Right cardiac atrium (tissue), 5 donors: ENCODE results near the gene SLC26A9. TPM values are rescaled to one million over a fixed set of nuclear protein-coding genes. Genes with fewer than 3 reads are reported as not detected.

ENCODE experiments used
- ATAC-seq, 2 donors: fragments of 200-7000 bp; cut with Tn5 transposase; one replicate each; pipeline versions ENCODE4 v1.8.0 to v1.9.1; 2020; ENCODE audit warnings: moderate library complexity in 2 of 2, mild to moderate bottlenecking in 1 of 2
- DNase-seq, 3 donors: peaks; one replicate each; pipeline ENCODE4 v3.0.0-alpha.2; 2020
- H3K27ac ChIP-seq: one replicate; pipeline ENCODE4 v1.5.1; 2013; ENCODE audit warnings: mild to moderate bottlenecking, low read length, control low read depth, moderate library complexity
- H3K27me3 ChIP-seq: one replicate; pipeline ENCODE4 v1.6.1; 2013; ENCODE audit not compliant: control insufficient read depth, insufficient read depth
- H3K4me1 ChIP-seq: one replicate; pipeline ENCODE4 v1.6.1; 2013; ENCODE audit warnings: low read length; ENCODE audit not compliant: control insufficient read depth, insufficient read depth
- H3K4me3 ChIP-seq: one replicate; pipeline ENCODE4 v1.5.1; 2013; ENCODE audit warnings: low read length, control low read depth
- H3K9me3 ChIP-seq: one replicate; pipeline ENCODE4 v1.6.1; 2013; ENCODE audit warnings: low read length; ENCODE audit not compliant: control insufficient read depth
- WGBS: extraction: QIAGEN DNeasy Blood & Tissue Kit; methylation state at CpG from one replicate; pipeline ENCODE4 v1.1.7; 2013; 5-methylcytosine and 5-hydroxymethylcytosine counted together
- intact Hi-C, 4 donors: fragments of 100-400 bp; cut with DNase I; formaldehyde crosslinking; loops; one replicate each; pipeline versions ENCODE4 v1.11.0 to v1.14.0; 2022 to 2023
- polyA plus RNA-seq: library from polyadenylated mRNA; stranded (reverse); fragments of 200-250 nt; gene quantifications from one replicate; pipeline ENCODE4 v1.2.3, GENCODE V29; 2013
- total RNA-seq, 4 donors: library from RNA; stranded (reverse); fragmentation: NEBNext Ultra II Directional; extraction: Animal tissue kit (Norgen Biotek cat#: 25700); gene quantifications; one replicate each; pipeline ENCODE4 v1.2.1, GENCODE V29; 2021
- donor health status: healthy with polysubstance abuse.
- donor health status: DM: no; HTN: yes; CAD: no.
- donor health status: DM: no; HTN: no; CAD: no.
- donor health status: DM: no; HTN: yes; CAD: no; lungs with severe emphysema.
- donor health status: DM: yes; HTN: yes; CAD: no.

The SLC26A9 gene
- total and polyA plus RNA-seq, 5 donors = 7.4 to 28.7 (median 12.6) TPM

DNA sequence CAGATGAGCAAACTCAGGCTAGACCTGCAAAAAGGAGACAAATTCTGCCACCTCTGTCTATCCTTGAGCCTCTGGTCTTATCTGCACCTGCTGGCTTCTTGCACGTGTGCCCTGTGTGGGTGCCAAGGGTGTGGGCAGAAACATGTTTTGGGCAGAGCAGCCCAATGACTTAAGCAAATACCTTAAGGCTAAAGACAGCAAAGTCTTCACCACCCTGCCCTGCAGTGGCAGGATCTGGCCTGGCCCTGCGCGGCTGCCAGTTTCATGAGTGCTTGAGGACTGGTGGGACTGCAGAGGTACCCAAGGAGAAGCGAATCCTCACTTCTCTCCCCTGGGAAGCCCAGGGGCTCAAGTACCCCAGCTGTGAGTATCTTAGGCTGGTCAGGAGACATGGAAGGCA is 3.8 kb upstream of the SLC26A9 start:
- no peak overlapping the region for H3K4me3 ChIP-seq
- ATAC-seq (no peak), DNase-seq (no peak)
- H3K9me3 ChIP-seq = no peaks in the 10 kb centered on the region
- H3K27ac ChIP-seq = no peak overlapping the region
- intact Hi-C loops = no loop called here
- H3K4me1 ChIP-seq = peaks cover 10% of the 10 kb centered on the region
- no peaks in the 10 kb centered on the region for H3K27me3 ChIP-seq
- whole genome bisulfite sequencing = 76% methylated on average over 4 of the region's 4 CpGs

DNA sequence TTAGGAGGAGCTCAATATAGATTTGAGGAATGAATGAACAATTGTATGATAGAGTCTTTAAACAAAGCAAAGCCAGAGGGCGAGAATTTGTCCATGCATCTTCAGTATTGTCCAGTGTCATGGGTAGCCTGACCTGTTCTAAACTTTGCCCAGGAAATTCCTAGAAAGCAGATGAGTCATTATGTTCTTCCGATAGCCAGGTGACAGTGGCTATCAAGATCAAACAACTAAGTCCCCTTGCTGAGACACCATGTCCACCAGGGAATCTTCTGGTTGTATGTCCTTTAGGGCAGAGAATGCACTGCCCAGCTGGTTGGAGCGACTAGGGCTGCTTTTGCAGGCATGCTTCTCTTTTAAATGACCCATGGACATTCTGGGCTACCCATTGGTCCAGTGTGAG is 1.8 kb upstream of the SLC26A9 start:
- Histone ChIP-seq H3K4me1 (peaks cover 4% of the 10 kb centered on the region), H3K9me3 (no peaks in the 10 kb centered on the region), H3K27ac (no peak overlapping the region), H3K4me3 (no peak overlapping the region), H3K27me3 (no peaks in the 10 kb centered on the region)
- 85% methylated on average over 3 of the region's 3 CpGs for WGBS
- intact Hi-C loops = no loop called here
- no peak for ATAC-seq
- DNase-seq = no peak

GRCh38 chr1:205944525-205944924 is 1.3 kb upstream of the SLC26A9 start:
- intact Hi-C loops = no loop called here
- Histone ChIP-seq H3K27me3 (no peaks in the 10 kb centered on the region), H3K4me1 (no peaks in the 10 kb centered on the region), H3K27ac (no peak overlapping the region), H3K4me3 (no peak overlapping the region), H3K9me3 (no peaks in the 10 kb centered on the region)
- ATAC-seq (no peak), DNase-seq (no peak)
- WGBS = 76% methylated on average over 4 of the region's 4 CpGs

DNA sequence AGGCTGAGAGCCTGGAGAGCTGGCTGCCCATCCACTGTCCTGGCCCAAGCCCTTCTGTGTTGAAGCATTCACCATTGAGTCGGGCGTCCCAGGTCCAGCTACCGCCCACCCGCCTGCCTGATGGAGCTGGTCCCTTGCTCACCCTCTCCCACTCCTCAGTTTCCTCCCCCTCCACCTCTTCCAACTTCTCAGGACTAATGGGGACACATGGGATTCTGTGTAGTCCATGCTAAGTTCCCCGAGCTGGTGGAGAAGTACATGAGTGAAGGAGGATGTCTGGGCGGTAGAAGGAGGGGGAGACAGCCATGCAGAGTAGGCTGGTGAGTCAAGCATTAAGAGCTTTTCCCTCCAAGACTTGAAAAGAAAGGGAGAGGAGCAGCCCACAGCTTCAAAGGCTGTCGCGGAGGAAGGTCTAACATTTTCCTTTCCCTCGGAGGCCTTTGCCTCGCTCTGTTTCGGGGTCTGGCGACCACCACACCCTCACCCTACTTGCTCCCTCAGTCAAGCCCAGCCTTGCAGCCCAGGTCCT is 561 bp downstream of the SLC26A9 start:
- Histone ChIP-seq H3K27ac (no peak overlapping the region), H3K9me3 (no peaks in the 10 kb centered on the region), H3K27me3 (no peaks in the 10 kb centered on the region), H3K4me1 (no peaks in the 10 kb centered on the region), H3K4me3 (no peak overlapping the region)
- WGBS = 87% methylated on average over 12 of the region's 12 CpGs
- ATAC-seq (no peak), DNase-seq (no peak)
- intact Hi-C loops = no loop called here

DNA sequence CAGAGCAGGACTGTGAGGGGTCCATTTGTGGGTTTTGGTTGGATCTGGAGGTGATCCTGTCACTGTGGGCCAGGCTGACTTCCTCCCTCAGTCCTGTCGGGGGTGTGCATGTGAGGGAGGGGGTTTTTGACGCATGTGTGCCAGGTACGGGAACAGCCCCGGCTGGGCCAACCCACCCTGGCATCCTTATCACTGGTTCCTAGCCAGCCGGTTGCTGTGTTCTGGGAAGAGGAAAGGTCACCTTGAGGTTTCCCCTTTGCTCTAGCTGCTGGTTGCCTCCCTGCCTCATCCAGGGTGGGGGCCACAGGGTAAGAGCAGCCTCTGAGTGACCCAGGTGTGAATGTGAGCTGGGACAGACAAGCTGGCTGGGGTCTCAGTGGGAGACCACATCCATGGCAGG is 2.5 kb downstream of the SLC26A9 start:
- Histone ChIP-seq H3K27ac (no peak overlapping the region), H3K4me3 (no peak overlapping the region), H3K4me1 (no peaks in the 10 kb centered on the region), H3K9me3 (no peaks in the 10 kb centered on the region), H3K27me3 (no peaks in the 10 kb centered on the region)
- ATAC-seq = no peak
- DNase-seq = no peak
- 47% methylated on average over 5 of the region's 5 CpGs for WGBS
- intact Hi-C loops = no loop called here

DNA sequence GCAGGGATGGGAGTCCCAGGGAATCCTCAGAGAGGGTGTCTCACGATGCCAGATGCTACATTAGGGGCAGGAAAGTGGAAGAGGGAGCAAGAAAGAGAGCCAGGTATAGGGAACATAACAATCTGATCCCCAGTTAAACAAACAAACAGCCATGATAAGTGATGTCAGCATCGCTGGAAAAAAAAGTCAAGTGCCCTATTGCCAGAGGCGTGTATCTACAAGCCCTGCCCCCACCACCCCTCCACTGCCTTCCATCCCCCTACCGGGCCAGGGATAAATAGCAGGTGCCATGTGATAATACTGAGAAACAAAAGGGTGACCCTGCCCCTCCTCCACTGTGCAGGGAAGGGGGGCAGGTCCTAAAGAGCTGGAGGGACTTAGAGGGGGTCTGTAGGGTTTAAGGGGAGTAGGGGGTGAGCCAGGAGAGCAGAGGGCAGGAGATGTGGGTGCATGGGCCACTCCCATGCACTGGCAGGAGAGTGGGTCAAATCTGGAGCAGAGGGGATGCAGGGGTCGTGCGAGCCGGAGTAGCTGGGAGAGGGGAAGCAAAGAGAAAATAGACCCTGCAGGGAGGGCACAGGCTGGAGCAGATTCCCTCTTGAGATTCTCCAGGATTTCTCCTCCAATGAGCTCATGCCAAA is 3.4 kb downstream of the SLC26A9 start:
- Histone ChIP-seq H3K4me3 (no peak overlapping the region), H3K4me1 (no peaks in the 10 kb centered on the region), H3K27ac (no peak overlapping the region), H3K9me3 (no peaks in the 10 kb centered on the region), H3K27me3 (no peaks in the 10 kb centered on the region)
- intact Hi-C loops = no loop called here
- no peak for ATAC-seq
- 46% methylated on average over 7 of the region's 7 CpGs for WGBS
- no peak for DNase-seq

DNA sequence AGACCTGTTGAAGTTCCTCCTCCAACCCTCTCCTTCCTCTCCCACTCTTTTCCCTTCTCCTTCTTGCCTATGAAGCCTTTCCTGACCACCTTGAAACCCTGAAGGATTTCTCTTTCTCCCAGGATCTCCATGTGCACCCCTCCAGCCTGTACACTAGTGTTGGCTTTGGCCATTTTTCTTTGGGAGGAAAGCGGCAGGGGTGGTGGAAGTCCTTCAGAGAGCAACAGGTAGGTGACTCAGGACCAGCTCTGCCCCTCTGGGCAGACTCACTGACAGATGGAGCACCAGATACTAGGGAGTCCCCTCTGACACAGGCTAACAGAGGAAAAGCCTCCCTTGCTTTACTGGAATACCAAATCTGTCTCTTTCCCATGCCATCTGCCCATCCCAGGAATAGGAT is 4.6 kb downstream of the SLC26A9 start:
- Histone ChIP-seq H3K27me3 (no peaks in the 10 kb centered on the region), H3K4me1 (no peaks in the 10 kb centered on the region), H3K4me3 (no peak overlapping the region), H3K27ac (no peak overlapping the region), H3K9me3 (no peaks in the 10 kb centered on the region)
- WGBS = 100% methylated on average over 1 of the region's 1 CpG
- no peak for ATAC-seq
- intact Hi-C loops = no loop called here
- no peak for DNase-seq

GRCh38 chr1:205936846-205937586 is 6.2 kb downstream of the SLC26A9 start:
- Histone ChIP-seq H3K4me1 (no peaks in the 10 kb centered on the region), H3K9me3 (no peaks in the 10 kb centered on the region), H3K27ac (no peak overlapping the region), H3K27me3 (no peaks in the 10 kb centered on the region), H3K4me3 (no peak overlapping the region)
- DNase-seq (no peak), ATAC-seq (no peak)
- intact Hi-C loops = no loop called here
- 73% methylated on average over 7 of the region's 7 CpGs for WGBS

- Histone ChIP-seq H3K9me3 (no peaks in the 10 kb centered on the region), H3K27ac (no peak overlapping the region), H3K27me3 (no peaks in the 10 kb centered on the region), H3K4me1 (no peaks in the 10 kb centered on the region), H3K4me3 (no peak overlapping the region)
- DNase-seq (no peak), ATAC-seq (no peak)
- 78% methylated on average over 6 of the region's 6 CpGs for WGBS
- intact Hi-C loops = no loop called here
These were observed 6.9 kb downstream of the SLC26A9 start for GRCh38 chr1:205936311-205936710.

- DNase-seq (no peak), ATAC-seq (no peak)
- Histone ChIP-seq H3K4me3 (no peak overlapping the region), H3K9me3 (no peaks in the 10 kb centered on the region), H3K27me3 (no peaks in the 10 kb centered on the region), H3K27ac (no peak overlapping the region), H3K4me1 (no peaks in the 10 kb centered on the region)
- intact Hi-C loops = no loop called here
- 84% methylated on average over 8 of the region's 8 CpGs for WGBS
These were observed 7.4 kb downstream of the SLC26A9 start for GRCh38 chr1:205935869-205936268.

- ATAC-seq (no peak), DNase-seq (no peak)
- no peak overlapping the region for H3K27ac ChIP-seq
- WGBS = 99% methylated on average over 7 of the region's 7 CpGs
- no peaks in the 10 kb centered on the region for H3K27me3 ChIP-seq
- H3K4me1 ChIP-seq = peaks cover 2% of the 10 kb centered on the region
- H3K9me3 ChIP-seq = no peaks in the 10 kb centered on the region
- H3K4me3 ChIP-seq = no peak overlapping the region
- intact Hi-C loops = no loop called here
These were observed 8.5 kb downstream of the SLC26A9 start for GRCh38 chr1:205934788-205935187.
